Activated CD4-positive, alpha-beta T cell treated with anti-CD3 and anti-CD28 coated beads, Interleukin-2, Interleukin-6, amounts not matched to agents 100 ng/mL and 50 ng/mL, durations not matched to agents 16 hours and 8 hours (primary cell): ENCODE measurements around the gene BMF.
"Not testable (repeated sequence)": the region's sequence is repeated elsewhere in the genome, so short reads cannot be mapped to it uniquely, and the experiment has no call there.

Experiments
- DNase-seq: peaks from one replicate; pipeline ENCODE4 v3.0.0-alpha.2; 2020

The BMF gene

DNA sequence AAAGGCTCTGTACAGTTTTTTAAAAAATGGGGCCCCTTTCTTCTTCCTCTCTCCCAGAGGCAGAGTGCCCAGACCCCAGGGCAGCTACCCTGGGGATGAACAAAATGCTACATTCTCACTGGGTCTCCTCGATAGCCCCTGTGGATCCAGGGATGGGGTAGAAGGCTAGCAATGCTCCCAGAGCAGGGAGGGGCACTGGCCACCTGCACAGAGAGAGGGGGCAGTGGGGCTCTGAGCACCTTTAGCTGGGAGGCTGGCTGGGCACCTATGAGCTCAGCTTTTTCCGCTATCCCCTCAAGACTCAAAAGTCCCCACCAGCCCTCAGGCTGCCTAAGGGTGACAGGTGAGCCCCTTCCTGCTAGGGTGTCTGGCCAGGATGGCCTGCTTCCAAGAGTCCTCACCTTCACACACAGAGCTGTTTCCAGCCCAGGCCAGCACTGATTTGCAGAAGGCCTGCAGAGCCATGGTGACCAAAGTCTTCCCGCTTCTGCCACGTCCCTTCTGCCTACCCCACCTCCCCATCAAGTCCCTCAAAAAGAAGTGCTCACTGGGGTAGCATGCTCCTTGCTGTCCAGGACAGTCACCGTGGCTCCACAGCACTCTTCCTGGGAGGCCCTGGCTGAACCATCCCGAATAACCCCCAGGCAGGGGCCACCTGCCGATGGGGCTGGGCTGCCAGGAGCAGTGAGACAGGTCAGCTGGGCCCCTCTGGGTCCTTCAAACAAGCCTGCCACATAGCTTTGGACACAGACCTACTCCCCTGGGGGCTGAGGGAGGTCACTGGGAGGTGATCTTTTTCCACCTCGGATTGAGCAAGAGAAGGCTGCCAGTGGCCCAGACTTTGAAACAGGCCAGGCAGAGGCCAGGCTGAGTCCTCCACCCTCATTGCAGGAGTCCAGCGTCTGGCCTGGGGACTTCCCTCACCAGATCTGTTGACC is 20.4 kb downstream of the BMF start:
- no peak for DNase-seq

DNA sequence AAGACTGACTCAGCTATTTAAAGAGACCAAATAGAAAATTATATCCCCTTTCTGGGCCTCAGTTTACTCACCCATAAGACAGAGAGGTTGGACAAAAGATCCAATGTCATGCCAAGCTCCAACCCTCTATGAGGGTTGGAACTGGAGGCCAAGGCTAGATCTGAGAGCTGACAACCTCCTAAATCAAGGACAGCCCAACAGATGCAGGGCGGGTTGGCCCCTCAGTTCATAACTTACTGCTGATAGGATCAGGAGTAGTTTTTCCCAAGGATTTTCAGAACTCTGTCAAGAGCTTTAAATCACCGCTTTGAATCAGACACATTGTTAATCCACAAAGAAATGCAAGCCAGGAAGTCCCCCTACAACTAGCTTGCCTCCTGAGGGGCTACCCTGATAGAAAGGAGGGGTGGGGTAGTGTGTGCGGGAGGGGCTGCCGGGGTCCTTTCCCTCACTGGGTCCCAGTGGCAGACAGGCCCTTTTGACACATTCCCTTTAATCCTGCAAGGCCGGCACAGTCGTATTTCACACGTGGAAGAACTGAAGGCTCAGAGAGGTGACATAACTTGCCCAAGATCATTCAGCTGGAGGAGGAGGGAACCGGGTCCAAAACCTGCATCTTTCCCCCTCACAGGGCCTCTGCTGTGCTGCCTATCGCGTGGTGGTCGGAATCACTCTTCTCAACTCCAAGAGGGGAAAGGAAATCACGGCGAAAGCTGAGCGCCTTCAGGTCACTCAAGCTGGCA is 21.4 kb downstream of the BMF start:
- DNase-seq, result no peak

DNA sequence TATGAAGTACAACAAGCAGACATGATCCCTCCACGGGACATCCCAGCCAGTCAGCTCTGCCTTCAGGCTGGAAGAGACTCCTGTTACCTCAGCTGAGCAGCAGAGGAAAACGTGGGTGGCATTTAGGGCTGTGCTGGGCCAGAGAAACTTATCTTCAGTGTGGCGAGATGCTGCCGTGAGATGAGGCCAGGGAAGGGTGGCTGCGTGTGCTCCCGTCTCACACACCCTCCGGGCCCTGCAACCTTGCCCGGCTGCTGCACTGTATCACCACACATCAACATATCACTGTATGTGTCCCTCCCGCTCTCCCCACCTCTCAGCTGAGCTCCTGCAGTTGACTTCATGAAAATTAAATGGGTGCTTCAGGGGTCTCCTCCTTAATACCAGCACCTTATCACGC is 23.4 kb downstream of the BMF start:
- DNase-seq, result no peak

DNA sequence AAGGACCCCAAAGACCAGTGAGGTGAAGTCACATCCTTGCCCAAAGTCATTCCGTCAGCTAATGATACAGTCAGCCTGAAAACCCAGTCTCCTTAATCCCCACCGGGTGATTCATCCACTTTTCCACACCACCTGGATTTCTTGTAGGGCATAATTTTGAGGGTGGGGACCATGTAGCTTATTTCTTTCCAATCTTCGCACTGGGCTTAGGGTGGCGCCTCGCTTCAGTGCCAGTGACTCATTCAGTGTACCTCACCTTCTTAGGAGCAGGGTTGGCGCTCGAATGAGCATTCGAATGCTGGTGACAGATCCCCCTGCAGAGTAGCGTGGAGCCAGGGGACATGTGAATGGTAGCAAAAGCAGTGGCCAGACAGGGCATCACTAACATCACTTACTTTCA is 24.0 kb downstream of the BMF start:
- no peak for DNase-seq

DNA sequence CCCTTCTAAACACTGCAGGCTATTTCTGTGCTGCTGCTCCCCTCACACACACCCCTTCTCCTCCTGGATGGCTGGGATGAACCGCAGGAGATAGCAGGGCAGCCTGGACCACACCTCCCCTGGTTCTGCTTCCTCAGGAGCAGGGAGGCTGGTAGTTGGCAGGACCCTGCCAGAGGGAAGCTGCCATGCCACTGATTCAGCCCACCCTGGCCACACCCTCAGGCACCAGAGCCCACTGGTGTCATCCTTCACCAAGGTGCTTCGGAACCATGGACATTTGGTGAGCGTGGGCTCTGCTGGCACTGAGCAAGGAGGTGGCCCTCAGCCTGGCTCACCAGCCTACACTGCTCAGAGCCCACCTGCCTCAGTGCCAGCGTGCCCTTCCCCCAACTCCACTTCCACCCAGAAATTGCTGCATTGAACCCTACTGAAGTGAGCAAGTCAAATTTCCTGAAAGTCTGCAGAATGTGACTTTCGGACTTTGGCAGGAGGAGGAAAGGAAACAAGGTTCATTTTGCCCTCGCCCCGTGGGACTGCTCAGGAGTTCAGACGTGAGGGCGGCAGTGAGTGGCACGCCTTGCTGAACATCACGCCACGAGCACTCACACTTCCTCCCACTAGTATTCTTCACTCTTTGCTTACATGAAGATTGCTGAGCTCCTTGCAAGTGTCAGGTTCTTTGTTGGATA is 26.3 kb downstream of the BMF start:
- no peak for DNase-seq

DNA sequence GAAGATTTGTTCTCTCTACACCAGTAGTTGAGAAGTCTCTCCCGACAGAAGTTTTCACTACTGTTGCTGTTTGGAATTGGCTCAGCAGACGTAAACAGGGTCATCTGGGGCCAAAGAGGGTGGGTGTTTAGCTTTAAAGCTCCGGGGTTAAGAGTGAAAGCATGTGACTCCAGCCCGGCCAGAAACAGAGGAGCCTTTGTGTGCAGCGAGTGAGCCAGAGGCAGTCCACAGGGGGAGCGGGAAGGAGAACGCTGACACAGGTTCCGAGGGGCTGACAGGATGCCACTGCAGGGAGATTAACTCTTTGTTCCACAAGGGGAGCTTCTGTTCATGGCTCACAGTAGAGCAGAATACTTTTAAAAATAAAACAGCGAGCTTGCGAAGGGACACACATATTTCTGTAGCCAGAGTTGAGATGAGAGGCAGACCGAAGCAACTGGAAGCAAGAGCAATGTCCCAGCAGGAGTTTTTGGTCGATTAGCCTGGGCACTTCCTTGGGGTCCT is 26.9 kb downstream of the BMF start:
- DNase-seq, result no peak

DNA sequence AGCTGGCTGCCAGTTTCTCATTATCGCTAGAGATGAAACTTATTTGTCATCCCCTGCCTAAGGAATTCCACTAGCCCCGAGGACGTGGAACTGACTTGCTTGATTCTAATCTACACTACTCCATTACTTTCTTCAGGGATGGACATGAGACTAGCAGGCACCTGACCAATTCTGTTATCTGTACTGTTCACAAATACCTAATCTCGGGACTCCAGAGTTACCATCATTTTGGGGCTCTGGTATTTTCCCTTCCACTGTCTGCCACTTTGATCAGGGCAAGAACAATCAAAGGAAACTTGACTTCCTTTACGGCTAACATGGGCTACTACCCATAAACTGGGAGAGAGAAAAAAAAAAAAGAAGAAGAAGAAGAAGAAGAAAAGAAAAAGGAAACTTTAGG is 27.8 kb downstream of the BMF start:
- no peak for DNase-seq

DNA sequence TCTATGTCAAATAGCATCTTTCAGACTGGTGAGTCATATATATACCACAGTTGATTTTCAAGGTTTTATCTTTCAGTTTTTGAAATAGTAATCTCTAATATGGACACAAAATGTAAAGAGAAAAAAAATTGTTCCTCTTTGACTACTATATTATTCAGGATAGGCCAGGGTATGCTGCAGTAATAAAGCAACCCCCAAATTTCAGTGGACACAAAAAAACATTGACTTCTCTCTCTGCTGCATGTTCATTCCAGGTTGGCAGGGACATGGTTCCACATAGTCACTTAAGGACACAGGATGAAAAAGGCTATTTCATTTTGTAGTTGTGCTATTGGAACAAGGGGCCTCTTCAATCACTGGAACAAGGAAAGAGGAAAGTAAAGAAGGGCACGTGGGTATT is 28.6 kb downstream of the BMF start:
- no peak for DNase-seq

DNA sequence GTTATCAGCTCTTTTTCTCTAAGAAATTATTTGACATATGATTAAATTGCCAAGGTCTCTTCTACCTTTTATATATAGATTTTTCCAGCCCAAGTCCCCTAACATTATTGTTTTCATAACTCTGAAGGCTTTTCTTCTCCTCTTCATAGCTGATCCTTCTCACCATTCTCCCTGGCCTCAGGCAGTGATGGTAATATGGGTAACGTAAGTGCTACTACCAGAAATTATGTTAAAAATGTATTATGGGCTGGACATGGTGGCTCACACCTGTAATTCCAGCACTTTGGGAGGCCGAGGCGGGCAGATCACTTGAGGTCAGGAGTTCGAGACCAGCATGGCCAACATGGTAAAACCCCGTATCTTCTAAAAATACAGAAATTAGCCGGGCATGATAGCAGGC is 29.2 kb downstream of the BMF start:
- DNase-seq, result no peak

DNA sequence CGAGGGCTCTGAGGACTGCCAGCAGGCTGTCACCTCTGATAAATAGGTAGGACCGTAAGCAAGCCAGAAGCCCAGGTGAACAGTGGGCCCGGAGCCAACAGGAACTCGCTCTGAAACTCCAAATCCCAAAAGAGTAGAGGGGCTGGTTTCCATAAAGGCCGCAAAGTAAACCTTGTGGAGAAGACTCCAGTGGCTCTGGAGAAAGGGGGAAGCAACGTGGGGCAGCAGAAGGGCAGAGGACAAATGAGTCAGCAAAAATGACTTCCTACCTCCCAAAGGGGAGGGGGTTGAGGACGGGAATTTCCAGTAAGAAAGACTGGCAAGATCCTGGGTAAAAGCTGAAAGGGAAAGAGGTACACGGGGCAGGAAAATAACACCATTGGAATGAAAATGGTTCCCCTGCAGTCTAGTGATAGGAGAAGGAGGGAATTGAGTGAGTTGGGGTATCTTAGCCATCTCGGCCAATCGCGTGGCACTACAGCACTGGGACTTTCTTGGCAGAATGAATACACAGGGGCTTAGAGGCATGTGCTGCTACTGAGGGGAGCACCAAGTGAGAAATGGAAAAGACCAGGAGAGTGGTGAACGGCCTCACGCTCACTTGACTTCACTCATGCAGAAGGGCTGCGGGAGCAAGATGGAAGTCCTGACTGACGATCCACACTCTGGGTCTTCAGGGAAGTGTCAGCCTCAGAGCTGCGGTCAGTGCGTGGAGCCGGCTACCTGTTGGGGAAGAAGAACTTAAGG is 33.2 kb downstream of the BMF start:
- no peak for DNase-seq

DNA sequence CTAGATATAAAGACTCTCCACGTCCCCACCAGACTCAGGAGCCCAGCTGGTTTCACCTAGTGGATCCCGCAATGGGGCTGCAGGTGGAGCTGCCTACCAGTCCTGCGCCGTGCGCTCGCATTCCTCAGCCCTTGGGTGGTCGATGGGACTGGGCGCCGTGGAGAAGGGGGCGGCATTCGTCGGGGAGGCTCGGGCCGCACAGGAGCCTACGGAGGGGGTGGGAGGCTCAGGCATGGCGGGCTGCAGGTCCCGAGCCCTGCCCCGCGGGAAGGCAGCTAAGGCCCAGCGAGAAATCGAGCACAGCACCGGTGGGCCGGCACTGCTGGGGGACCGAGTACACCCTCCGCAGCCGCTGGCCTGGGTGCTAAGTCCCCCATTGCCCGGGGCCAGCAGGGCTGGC is 34.0 kb downstream of the BMF start:
- not testable (repeated sequence) for DNase-seq

DNA sequence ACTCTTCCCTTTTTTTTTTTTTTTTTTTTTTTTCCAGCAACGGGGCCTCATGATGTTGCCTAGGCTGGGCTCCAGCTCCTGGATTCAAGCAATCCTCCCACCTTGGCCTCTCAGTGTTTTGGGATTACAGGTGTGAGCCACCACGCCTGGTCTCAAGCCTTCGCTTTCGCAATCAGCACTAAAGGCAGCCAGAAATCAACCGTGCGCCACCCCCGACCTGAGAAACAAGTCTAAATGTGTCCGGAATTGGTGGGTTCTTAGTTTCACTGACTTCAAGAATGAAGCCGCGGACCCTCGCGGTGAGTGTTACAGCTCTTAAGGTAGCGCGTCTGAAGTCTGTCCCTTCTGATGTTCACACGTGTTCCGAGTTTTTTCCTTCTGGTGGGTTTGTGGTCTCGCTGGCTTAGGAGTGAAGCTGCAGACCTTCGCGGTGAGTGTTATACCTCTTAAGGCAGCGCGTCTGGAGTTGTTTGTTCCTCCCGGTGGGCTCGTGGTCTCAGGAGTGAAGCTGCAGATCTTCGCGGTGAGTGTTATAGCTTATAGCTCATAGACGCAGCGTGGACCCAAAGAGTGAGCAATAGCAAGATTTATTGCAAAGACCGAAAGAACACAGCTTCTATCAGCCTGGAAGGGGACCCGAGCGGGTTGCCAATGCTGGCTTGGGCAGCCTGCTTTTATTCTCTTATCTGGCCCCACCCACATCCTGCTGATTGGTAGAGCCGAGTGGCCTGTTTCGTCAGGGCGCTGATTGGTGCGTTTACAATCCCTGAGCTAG is 34.8 kb downstream of the BMF start:
- peak; percentile 48 for DNase-seq

DNA sequence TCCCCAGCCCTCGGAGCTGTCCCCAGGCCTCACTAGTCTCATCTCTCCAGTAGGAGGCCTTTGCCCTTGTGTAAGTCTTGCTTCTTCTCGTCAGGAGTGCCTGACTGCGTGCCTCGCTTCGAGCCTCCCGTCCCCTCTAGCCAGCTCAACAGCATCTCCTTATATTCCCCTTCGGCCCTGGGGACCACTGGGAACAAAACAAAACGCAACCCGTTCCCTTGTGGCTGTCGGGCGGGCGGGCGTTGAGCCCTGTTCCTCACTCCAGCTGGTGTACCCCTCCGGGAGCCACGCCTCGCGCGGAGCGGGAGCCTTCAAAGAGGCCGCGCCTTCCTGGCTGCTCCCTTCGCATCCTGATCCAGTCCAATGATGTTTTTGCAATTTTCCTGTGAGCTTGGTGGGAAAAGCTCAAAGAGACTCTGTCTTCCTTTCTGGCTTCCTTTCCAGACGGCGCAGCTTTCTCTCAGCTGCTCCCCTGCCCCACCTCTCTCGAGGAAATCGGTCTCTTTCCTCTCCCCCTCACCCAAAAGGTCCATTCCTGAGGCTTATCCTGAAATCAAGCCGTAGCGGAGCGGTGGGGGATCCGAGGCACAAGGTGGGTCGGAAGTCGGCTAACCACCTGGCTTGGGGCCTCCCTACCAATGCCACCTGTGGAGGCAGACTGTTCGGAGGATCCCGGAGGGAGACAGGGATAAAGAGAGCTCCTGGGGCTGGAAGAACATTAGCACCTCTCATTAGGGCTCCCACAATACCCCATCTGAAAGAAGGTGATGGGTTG is 36.3 kb downstream of the BMF start:
- no peak for DNase-seq

DNA sequence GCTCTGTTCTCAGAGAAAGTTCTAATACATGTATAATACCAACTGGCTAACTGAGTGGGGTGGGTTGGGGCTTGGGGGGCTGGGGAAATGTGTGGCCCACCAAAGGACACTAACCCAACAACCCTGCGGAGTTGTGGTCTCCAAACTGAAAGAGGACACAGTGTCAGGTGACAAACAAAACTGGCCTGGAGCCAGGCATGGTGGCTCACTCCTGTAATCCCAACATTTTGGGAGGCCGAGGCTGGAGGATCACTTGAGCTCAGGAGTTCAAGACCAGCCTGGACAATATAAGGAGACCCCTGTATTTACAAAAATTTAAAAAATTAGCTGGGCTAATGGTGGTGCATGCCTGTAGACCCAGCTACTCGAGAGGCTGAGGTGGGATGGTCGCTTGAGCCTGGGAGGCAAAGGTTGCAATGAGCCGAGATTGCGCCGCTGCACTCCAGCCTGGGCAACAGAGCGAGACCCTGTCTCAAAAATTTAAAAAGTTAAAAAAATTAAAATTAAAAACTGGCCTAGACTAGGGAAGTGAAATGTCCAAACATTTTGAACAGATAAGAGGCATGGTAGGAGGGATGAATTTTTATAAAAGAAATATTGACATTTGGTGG is 38.0 kb downstream of the BMF start:
- no peak for DNase-seq

DNA sequence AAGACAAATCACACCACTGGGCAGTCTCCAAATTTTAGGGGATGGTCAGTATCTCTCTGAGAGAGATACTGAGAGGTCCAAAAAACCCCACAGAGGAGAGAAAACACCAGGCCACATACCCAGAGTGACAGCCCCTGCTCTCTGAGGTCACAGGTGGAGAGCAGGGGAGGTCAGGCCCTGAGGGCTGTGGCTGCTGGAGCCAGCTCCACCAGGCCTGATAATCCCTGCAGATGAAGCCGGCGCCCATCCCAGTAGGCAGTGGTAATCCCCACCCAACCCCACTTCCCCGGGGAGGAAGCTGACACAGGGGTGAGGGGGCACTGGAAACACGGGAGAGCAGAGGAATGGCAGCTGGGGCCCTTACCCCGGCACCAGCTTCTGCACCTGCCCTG is 38.5 kb downstream of the BMF start:
- no peak for DNase-seq

DNA sequence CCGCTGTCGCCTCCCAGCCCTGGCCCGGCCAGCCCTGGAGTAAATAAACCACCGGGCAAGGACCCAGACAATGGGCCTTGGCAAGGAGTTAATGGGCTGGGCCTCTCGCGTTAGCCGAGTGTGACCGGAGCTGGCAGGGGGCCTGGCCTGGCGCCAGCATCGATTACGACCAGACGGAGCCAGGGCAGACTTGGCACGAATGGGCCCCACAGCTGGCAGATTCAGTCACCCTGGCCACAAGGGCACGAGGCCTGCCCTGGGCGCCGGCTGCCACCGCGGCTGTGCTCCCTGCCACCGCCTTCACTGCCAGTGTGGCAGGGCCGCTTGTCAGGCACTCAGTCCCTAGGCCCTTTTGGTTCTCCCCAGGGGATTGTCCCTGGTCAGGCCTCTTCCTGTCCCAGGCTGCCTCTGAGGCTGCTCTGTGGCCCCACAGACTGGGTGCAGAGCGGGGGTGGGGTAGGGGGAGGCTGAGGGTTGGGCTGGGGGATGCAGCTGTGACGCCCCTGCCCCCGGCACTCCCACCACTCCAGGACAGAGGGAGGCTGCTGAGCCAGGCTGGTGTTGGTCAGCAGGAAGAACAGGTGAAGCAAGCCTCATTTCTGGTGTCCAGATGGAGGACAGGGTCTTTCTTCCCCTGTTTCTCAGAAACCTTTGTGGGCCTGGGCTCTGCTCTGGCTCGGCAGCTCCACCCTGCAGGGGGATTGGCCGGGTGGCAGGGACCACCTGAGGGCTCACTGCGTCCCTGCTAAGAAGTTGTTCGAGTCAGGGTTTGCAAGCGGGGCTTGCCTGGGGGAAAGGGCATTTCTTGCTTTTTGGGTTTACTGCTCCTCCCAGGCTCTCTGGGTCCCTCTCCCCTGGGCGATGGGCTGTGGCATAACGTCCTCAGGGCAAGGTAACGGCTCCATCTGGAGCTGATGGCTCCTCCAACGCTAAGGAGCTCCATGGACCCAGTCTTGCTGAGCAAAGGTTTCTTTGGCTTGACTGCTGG is 39.2 kb downstream of the BMF start:
- DNase-seq, result no peak

DNA sequence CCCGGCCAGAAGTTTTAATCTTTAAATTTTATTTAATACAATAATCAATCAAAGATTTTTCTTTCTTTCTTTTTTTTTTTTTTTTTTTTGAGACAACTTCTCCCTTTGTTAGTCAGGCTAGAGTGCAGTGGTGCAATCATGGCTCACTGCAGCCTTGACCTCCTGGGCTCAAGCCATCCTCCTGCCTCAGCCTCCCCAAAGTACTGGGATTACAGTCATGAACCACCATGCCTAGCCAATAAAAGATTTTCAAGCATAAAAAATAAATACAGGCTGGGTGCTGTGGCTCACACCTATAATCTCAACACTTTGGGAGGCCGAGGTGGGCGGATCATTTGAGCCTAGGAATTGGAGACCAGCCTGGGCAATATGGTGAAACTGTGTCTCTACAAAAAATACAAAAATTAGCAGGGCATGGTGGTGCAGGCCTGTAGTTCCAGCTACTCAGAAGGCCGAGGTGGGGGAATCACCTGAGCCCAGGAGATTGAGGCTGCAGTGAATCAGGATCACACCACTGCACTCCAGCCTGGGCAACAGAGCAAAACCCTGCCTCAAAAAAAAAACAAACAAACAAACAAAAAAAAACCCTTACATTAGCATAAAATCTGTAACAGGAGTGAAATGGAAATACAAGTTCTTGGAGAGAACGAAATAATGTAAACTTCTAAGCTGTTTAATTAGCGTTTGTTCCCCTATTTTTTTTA is 40.6 kb downstream of the BMF start:
- no peak for DNase-seq

DNA sequence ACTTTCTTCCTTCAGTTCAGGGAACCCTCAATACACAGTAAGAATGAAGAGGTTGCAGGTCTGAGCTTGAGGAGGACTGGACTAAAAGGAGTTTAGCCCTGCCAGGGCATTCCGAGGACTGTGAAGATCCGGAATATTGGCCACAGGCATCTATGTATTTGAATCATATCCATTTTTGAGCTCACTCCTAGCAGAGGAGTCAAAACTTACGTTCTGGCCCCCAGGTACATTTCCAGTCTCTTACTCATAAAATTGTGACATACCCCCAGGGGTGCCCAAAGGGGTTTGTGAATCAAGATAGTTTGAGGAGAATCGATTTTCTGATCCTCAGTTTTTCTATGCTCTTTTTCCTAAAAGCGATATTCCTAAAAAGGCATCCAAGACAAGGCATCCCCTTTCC is 42.1 kb downstream of the BMF start:
- no peak for DNase-seq

DNA sequence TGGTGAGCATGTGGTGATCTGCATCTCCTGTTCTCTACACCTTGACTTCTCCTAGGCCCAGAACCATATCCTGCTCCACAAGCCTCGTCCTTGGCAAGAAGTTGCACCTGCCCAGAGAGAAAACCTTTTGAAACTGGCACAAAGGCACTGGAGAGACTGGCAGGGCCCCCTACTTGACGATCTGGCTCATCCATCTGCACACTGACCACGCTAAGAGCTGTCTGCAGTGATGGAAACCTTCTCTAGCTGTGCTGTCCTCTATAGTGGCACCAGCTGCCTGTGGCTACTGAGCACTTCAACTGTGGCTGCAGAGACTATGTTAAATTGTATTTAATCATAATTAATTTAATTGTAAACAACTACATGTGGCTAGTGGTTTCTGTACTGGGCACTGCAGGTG is 43.5 kb downstream of the BMF start:
- DNase-seq, result no peak
